HG02623 (cell line): ENCODE data around the gene COQ10B.
A peak's percentile ranks its signal among the peaks of the same experiment; 100 is the strongest.

Experiments
- ATAC-seq: cut with Tn5 transposase; IDR thresholded peaks from one replicate; pipeline ENCODE4 v1.9.1; 2021; ENCODE audit warnings: moderate library complexity; ENCODE audit not compliant: unreplicated experiment

COQ10B gene

DNA sequence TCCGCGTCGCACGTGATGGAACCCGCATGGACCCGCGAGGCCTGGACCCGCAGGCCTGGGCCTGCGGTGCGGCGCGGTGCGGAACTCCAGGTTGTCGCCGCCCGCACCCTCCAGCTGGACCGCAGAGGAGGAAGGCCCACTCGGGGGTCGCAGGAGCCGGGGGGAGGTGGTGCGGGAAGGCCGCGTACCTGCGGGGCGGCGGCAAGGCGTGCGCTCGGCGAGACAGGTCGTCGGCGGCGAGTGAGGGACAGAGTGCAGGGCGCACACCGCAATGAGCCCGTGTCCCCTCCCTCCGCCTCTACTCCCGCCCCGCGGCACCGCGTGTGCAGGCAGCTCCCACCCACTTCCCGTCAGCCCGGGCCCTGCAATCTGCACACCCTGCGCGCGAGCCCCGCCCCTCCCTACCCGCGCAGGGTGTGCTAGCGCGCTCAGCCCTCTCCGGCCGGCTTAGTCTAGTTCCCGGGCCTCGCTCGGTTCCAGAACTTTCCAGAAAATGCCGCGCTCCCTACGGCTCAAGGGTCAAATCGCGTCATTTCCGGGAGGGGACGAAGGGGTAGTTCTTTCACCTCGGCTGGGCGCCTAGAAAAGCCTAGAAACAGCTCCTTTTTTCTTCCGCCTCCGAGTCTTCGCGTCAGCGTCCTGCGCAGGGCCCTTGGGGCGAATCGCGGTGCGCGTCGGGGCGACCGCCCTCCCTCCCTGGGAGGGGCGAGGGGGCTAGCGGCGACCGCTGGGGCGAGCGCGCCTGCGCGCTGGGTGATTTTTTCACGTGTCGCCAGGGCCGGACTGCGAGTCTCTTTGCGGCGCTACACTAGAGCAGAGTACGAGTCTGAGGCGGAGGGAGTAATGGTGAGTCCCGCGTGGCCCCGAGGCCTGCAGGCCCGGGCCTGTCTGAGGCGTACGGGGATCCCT lies 46.5 kb downstream of the COQ10B start, which contains the start of the genes HSPD1 and HSPE1:
HSPD1 (minus strand) TSS at position 247 of the 909 bp plus-strand sequence. CDS start 992 bp downstream, outside the sequence.
HSPE1 (plus strand) TSS at position 786 of the 909 bp plus-strand sequence; CDS start at position 844, 58 bp downstream.
- peak; percentile 75 for ATAC-seq

DNA sequence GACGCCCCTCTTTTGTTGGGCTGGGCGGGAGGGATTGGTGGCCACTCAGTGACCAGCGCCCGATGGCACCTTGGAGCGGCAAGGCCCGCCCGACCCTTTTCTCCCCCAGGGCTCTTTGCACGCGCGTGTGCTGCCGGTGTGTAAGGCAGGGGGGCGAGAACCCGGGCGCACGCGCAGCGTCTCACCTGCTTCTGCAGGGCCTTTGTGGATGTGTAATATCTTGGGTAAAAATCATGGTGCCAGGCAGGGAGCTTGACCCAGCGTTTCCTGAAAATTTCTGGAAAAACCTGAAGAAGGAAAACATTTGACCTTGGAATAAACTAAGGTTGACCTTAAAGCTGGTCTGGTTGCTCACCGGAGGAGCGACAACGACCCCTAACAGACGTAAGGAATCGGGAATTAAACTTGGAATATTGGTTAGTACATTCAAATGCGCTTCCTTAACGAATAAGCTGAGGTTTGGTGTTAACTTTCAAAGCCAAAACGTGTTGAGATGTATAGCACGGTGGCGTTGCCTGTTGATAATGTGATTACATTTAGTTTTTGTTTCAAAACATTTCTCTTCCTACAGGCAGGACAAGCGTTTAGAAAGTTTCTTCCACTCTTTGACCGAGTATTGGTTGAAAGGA lies 47.3 kb downstream of the COQ10B start:
- ATAC-seq = peak; percentile 3

DNA sequence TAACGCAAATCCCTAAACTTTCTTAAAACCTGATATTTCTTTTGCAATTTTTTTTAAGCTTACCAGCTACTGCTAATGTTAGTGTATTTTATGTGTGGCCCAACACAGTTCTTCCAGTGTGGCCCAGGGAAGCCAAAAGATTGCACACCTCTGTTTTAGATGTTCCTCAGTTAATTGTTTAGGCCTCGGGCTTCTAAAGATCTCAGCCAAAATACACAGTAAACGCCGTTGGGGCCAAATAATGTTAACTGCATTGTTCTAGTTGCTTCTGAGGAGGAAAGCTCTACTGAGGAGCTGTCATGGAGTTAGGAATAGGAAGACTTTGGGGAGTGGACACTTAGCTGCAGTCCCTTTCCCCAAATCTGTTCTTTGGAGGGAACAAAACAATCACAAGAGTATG lies 48.8 kb downstream of the COQ10B start:
- ATAC-seq = no peak

DNA sequence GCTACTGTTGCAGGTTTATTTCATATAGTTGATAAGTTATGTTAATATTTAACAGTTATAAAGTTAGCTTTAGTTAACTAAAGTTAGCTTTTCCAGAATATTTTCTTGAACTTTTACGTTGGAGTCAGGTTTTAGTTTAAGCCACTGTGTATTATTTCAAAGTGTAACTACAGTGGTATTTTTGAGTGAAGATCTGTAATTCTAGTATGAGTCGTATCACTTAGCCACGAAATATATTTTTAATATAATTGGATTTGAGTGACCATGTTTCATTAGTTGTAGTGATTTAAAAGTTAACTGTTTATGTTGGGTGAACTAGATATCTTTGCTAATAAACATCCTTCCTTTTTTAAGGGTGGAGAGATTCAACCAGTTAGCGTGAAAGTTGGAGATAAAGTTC lies 49.3 kb downstream of the COQ10B start:
- no peak for ATAC-seq

DNA sequence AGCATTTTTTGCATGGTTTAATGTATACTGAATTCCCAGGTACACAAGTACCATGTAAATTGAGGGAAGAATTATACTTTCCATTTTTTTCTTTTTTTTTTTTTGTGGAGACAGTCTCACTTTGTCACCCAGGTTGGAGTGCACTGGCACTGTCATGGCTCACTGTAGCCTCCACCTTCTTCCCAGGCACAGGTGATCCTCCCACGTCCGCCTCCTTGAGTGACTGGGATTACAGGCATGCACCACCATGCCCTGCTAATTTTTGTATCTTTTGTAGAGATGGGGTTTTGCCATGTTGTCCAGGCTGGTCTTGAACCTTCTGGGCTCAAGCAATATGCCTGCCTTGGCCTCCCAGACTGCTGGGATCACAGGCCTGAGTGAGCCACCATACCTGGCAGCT lies 50.6 kb downstream of the COQ10B start:
- no peak for ATAC-seq

DNA sequence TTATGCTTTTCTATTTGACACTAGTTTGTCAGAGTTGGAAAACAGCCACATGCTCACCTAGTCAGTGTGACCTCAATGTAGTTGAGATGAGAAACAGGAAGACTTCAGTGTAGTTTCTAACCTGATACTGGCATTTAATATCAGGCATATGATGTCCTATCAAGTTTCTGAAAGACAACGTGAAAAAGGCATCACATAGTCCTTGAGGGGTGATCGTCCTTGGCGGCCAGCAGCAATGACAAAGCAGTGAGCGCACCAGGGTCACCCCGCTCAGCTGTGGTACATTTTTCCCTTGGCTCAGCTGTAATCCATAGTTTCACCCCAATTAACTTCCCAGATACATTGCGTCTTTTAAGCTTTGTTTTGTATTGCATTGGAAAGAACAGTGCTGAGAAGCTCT lies 51.2 kb downstream of the COQ10B start:
- no peak for ATAC-seq

DNA sequence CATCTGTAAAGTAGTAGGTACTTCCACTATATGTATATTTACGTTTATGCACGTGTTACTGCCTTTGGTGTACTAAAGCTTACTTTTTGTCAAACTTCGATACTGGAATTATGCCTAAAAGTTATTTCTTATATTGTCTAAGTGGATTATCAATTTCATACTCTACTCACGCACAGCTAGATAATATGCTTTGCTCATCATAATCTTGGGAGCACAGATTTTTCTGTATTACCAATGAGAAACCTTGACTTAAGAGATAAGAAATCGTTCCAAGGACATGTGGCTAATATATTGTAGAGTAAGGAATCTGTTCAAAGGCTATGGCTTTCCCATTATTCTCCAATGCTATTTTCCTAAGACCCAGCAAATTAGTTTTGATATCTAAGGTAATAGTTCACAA lies 53.3 kb downstream of the COQ10B start:
- ATAC-seq = no peak

DNA sequence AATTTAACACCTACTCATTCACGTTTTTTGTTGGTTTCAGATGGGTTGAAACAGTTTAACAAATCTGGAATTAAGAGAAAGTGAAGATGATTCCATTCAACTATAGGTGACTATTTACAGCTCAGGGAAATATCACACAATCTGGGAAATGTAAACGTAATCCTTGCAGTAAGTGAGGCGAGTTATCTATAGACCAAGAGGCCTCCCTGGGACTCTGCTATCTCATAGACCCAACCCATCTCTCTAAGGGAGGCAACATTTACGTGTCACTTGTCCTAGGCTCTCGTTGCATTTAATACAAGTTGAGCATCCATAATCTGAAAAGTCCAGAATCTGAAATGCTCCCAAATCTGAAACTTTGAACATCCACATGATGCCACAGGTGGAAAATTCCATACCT lies 60.6 kb downstream of the COQ10B start:
- ATAC-seq = no peak

DNA sequence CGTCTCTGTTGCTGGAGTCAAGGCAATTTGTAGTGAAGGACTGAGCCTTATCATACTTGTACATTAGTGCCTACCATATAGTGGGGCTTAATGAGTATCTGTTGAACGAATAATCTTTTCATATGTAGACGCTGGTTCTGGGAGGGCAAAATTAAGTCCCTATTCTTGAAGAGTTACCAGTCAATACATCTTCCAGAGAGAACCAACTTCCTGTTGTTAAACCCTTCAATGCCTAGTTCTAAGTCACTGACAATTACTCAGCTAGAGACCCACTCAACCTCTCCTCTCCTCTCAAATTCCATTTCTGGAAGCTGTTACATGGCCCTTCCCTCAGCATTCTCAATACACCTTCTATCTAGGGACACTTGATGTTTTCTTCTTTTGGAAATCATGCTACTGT lies 61.4 kb downstream of the COQ10B start:
- no peak for ATAC-seq

DNA sequence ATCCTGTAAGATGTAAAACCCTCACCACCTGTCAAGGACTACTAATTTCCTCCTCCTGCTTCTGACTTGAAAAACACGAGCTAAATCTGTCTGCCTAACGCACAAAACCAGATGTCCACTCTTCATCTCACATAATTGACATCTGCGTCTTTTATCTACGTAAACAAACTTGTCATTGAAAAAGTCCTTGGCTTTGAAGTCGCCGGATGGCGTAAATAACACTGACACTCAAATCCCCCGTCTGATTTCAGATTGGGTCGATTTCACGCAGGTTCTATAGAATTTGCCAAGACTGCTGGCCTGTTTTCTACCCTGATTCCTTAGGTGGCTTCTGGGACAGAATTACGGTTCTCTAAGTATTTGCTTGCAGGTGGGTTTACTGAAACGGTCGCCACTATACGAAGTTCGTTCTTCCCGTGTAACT lies 62.0 kb downstream of the COQ10B start:
- peak; percentile 8 for ATAC-seq

DNA sequence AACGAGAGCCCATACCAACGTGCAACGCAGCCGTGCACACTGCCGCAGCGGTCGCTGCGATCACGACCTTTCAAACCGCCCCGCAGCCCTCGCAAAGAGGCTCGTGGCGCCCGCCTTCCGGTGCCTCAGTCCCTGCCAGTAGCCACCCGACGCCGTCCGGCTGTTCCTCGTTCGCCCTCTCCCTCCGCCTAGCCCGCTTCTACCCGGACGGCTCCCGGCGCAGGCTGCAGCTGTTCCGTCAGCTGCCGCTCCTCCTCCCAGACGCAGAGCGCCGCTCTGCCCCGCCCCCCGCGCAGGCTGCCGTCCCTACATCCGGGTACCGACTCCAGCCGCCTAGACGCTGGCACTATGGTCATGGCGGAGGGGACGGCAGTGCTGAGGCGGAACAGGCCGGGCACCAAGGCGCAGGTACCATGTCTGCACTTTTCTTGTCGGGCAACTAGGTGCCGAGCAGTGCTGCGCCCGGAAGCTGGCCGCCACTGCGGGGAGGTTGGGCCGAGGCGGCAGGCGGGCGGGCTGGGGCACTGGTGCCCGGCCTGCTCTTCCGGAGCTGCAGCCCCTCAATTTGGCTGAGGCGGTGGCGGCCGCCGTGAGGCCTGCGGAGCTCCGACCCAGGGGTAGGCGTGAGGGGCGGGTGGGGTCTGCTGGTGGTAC lies 62.5 kb downstream of the COQ10B start, which contains the start of gene MOB4:
MOB4 (plus strand) TSS at position 328 of the 654 bp plus-strand sequence; CDS start at position 349, 21 bp downstream.
- peak; percentile 92 for ATAC-seq

DNA sequence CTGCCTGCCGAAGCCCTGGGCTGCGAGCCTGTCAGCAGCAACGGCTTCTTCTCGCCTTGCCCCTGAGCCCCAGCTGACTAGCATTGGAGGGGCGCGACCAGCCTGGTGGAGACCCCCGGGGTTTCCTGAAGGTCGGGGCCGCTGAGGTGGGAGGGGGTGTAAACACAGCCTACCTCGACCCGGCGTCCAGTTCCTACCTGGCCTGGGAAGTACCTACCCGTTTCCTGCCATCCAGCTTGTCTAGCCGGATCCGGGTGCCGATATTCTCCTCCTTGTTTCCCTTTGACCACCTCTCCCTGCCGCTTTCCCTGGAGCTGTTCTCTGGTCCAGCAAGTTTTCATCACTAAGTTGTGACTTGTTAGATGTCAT lies 63.0 kb downstream of the COQ10B start:
- ATAC-seq = peak; percentile 3

DNA sequence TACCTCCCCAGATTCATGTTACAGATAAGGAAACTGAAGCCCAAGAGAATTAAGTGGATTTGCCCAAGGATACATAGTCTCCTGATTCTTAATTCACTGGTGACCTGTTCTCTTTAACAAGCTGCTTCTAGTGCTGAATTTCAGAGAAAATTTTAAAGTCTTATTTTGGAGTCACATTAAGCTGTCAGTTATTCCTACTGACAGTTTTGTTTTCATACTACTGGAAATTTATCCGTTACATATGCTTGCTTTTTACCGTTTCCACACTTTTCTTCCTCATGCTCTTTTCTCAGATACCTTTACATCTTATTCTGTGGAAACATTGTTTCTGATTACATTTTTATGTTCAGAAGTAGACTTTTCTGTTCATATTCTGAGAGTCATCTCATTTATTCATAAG lies 63.8 kb downstream of the COQ10B start:
- ATAC-seq = no peak
